K562 (cell line): ENCODE data around the gene GRAMD1B. TPM values are rescaled to one million over a fixed set of nuclear protein-coding genes. Genes with fewer than 3 reads are reported as not detected.
A peak's percentile ranks its signal among the peaks of the same experiment; 100 is the strongest.

Experiments
- ATAC-seq: fragments of 200-7000 bp; cut with Tn5 transposase; 3 replicates; pipeline ENCODE4 v1.9.1; 2020; ENCODE audit warnings: moderate library complexity
- BruUV-seq: library from RNA; stranded (reverse); fragments of 400-500 nt; replicated peaks from 2 replicates; lab custom pipeline; 2021; lab: Mats Ljungman, UMichigan
- CTCF ChIA-PET: fragments of 300-600 bp; formaldehyde crosslinking; extraction: SDS; loops from one replicate; lab custom pipeline; 2021; ENCODE audit warnings: low intra/inter-chr PET ratio; lab: Yijun Ruan, JAX
- POLR2A ChIA-PET: fragments of 300-600, 350-650 bp; sonication (Branson Sonifier 250); formaldehyde crosslinking; extraction: SDS; loops from one replicate; lab custom pipeline; 2021; ENCODE audit warnings: antibody characterized with exemption, inconsistent platforms; lab: Yijun Ruan, JAX
- DNase-seq, 4 experiments: peaks; one replicate each; pipeline versions ENCODE4 v3.0.0 to v3.0.0-alpha.2; 2011 to 2018; ENCODE audit warnings: low spot score in 3 of 4, mixed read lengths in 3 of 4; ENCODE audit errors: extremely low read depth in 1 of 4
- FAIRE-seq: peaks from 2 replicates; lab custom pipeline; 2011; peaks lifted over from hg19 to GRCh38; lab: Jason Lieb, UNC
- H2AFZ ChIP-seq: 2 replicates; pipeline ENCODE4 v1.6.0; 2011; ENCODE audit warnings: low read depth, low read length, control low read depth, inconsistent platforms
- H3K27ac ChIP-seq: fragments of 200-600 bp; 3 replicates; pipeline ENCODE4 v1.8.0; 2011; ENCODE audit warnings: low read depth, mild to moderate bottlenecking, control low read depth, inconsistent platforms, low read length, moderate library complexity, mixed read lengths; ENCODE audit errors: extremely low read depth
- H3K27me3 ChIP-seq, 2 experiments: fragments of 300-600 bp in 1 of 2; 2 replicates in 1 of 2; 3 replicates in 1 of 2; pipeline versions ENCODE4 v1.6.0 to v1.8.0; 2011; ENCODE audit warnings: inconsistent platforms in 2 of 2, low read length in 2 of 2, mild to moderate bottlenecking in 1 of 2, mixed read lengths in 1 of 2, moderate library complexity in 1 of 2; ENCODE audit not compliant: control insufficient read depth in 2 of 2, insufficient read depth in 2 of 2
- H3K36me3 ChIP-seq: fragments of 300-600 bp; 3 replicates; pipeline ENCODE4 v1.8.0; 2011; ENCODE audit warnings: mild to moderate bottlenecking, low read length, inconsistent platforms; ENCODE audit not compliant: control insufficient read depth, insufficient read depth
- H3K4me1 ChIP-seq, 2 experiments: fragments of 200-600 bp in 1 of 2; replicated peaks in 1 of 2; 2 replicates in 1 of 2; 3 replicates in 1 of 2; pipeline versions ENCODE4 v1.5.1 to v1.8.0; 2011; ENCODE audit warnings: inconsistent platforms in 2 of 2, low read length in 2 of 2, mild to moderate bottlenecking in 1 of 2, mixed read lengths in 1 of 2, moderate library complexity in 1 of 2; ENCODE audit not compliant: control insufficient read depth in 2 of 2, insufficient read depth in 2 of 2
- H3K4me2 ChIP-seq: 2 replicates; pipeline ENCODE4 v1.6.1; 2011; ENCODE audit warnings: low read length, control low read depth, inconsistent platforms, mixed read lengths; ENCODE audit not compliant: insufficient read depth
- H3K4me3 ChIP-seq: fragments of 200-600 bp; sonication (generic), shearing (Covaris generic); 2 replicates; pipeline ENCODE4 v1.5.1; 2016; ENCODE audit warnings: control low read depth, inconsistent platforms
- H3K79me2 ChIP-seq: fragments of 200-600 bp; 3 replicates; pipeline ENCODE4 v1.8.0; 2011; ENCODE audit warnings: low read length, inconsistent platforms; ENCODE audit not compliant: control insufficient read depth, insufficient read depth
- H3K9ac ChIP-seq, 2 experiments: 2 replicates each; pipeline versions ENCODE4 v1.6.0 to v1.6.1; 2011; ENCODE audit warnings: low read depth in 2 of 2, low read length in 2 of 2, control low read depth in 1 of 2, inconsistent platforms in 1 of 2, mild to moderate bottlenecking in 1 of 2, mixed read lengths in 1 of 2; ENCODE audit not compliant: insufficient read depth in 1 of 2
- H3K9me1 ChIP-seq: one replicate; pipeline ENCODE4 v1.6.0; 2011; ENCODE audit warnings: inconsistent platforms, mild to moderate bottlenecking, low read length, moderate library complexity; ENCODE audit not compliant: control insufficient read depth, insufficient read depth
- H3K9me3 ChIP-seq: replicated peaks from 2 replicates; pipeline ENCODE4 v1.5.1; 2011; ENCODE audit warnings: low read depth, low read length, inconsistent platforms; ENCODE audit not compliant: control insufficient read depth, insufficient read depth
- H4K20me1 ChIP-seq: replicated peaks from 2 replicates; pipeline ENCODE4 v1.6.1; 2011; ENCODE audit warnings: low read length, inconsistent platforms, mixed read lengths; ENCODE audit not compliant: control insufficient read depth, insufficient read depth
- ARID1B ChIP-seq: fragments of 450-650 bp; IDR thresholded peaks from 2 replicates; pipeline ENCODE4 v1.6.1; 2016; ENCODE audit warnings: antibody characterized with exemption, mild to moderate bottlenecking, inconsistent platforms
- BACH1 ChIP-seq: fragments of 200-800 bp; sonication (Bioruptor generic); IDR thresholded peaks from 2 replicates; pipeline ENCODE4 v1.6.1; 2016; ENCODE audit warnings: missing genetic modification characterization, missing compliant biosample characterization
- CBFA2T3 ChIP-seq: fragments of 450-650 bp; IDR thresholded peaks from 2 replicates; pipeline ENCODE4 v1.6.1; 2017
- HBP1 ChIP-seq: fragments of 450-650 bp; formaldehyde crosslinking; IDR thresholded peaks from 2 replicates; pipeline ENCODE4 v1.4.0; 2022; ENCODE audit warnings: missing genetic modification characterization
- HDAC1 ChIP-seq, 2 experiments: fragments of 450-650 bp; IDR thresholded peaks; 2 replicates each; pipeline ENCODE4 v1.6.1; 2016 to 2017; ENCODE audit warnings: inconsistent platforms in 1 of 2, mild to moderate bottlenecking in 1 of 2, moderate library complexity in 1 of 2
- KDM1A ChIP-seq, 2 experiments: fragments of 450-650 bp; IDR thresholded peaks; 2 replicates each; pipeline ENCODE4 v1.6.1; 2016; ENCODE audit warnings: mild to moderate bottlenecking in 2 of 2
- KLF16 ChIP-seq: IDR thresholded peaks from 2 replicates; pipeline ENCODE4 v1.6.1; 2016; ENCODE audit warnings: antibody characterized with exemption
- NFIC ChIP-seq: fragments of 450-650 bp; IDR thresholded peaks from 2 replicates; pipeline ENCODE4 v1.6.1; 2017; ENCODE audit warnings: mild to moderate bottlenecking, inconsistent platforms
- PHF21A ChIP-seq: fragments of 450-650 bp; IDR thresholded peaks from 2 replicates; pipeline ENCODE4 v1.6.1; 2017; ENCODE audit warnings: low read depth, borderline replicate concordance
- SNAPC5 ChIP-seq: fragments of 250-450 bp; sonication (Bioruptor Pico); IDR thresholded peaks from 2 replicates; pipeline ENCODE4 v1.8.0; 2021; ENCODE audit warnings: moderate library complexity, mild to moderate bottlenecking, inconsistent platforms
- TAL1 ChIP-seq: fragments of 450-650 bp; IDR thresholded peaks from 2 replicates; pipeline ENCODE4 v1.6.1; 2016; ENCODE audit warnings: mild to moderate bottlenecking
- TEAD4 ChIP-seq, 2 experiments: sonication (generic) in 1 of 2; formaldehyde crosslinking in 1 of 2; IDR thresholded peaks; 2 replicates each; pipeline versions ENCODE4 v1.6.1 to v1.8.0; 2012 to 2022; ENCODE audit warnings: borderline replicate concordance in 1 of 2, inconsistent platforms in 1 of 2, low read length in 1 of 2, mild to moderate bottlenecking in 1 of 2, missing genetic modification reagents in 1 of 2
- TOE1 ChIP-seq, 2 experiments: fragments of 450-650 bp in 1 of 2; sonication (generic) in 1 of 2; formaldehyde crosslinking in 1 of 2; IDR thresholded peaks; 2 replicates each; pipeline versions ENCODE4 v1.7.1 to v1.8.0; 2016 to 2022; ENCODE audit warnings: borderline replicate concordance in 2 of 2, mild to moderate bottlenecking in 2 of 2, antibody characterized with exemption in 1 of 2, inconsistent platforms in 1 of 2, low read depth in 1 of 2, missing genetic modification reagents in 1 of 2, moderate library complexity in 1 of 2
- WGBS: fragments of 100-300 bp; shearing (Covaris generic); methylation state at CpG from one replicate; pipeline ENCODE4 v1.1.6; 2016; ENCODE audit warnings: low coverage, mixed read lengths; ENCODE audit not compliant: insufficient coverage; ENCODE audit errors: missing lambda C conversion rate; 5-methylcytosine and 5-hydroxymethylcytosine counted together
- in situ Hi-C: fragments of 300-500 bp; cut with MboI; formaldehyde crosslinking; loops from 4 replicates; pipeline ENCODE4 v1.15.0; 2018; ENCODE audit warnings: inconsistent platforms, mixed read lengths
- intact Hi-C: fragments of 100-400 bp; cut with micrococcal nuclease; formaldehyde crosslinking; loops from 2 replicates; pipeline ENCODE4 v1.14.2; 2022
- polyA plus RNA-seq, 8 experiments: library from polyadenylated mRNA; depleted of rRNA in 4 of 8; stranded (reverse) in 5 of 8; unstranded in 3 of 8; fragments of >200 nt; fragmentation: Nextera tagmentation in 2 of 8; fragmentation: Illumina TruSeq in 1 of 8; extraction: Ambion mirVana in 2 of 8; extraction: Trizol in 1 of 8; gene quantifications; 2 replicates each; pipeline versions ENCODE4 v1.2.1 to v1.2.3, GENCODE V29; 2011 to 2014; ENCODE audit warnings: inconsistent platforms in 1 of 8, missing spikeins in 1 of 8
- total RNA-seq, 7 experiments: library from RNA; depleted of rRNA in 6 of 7; stranded (reverse); fragments of >200 nt in 6 of 7; fragmentation: Illumina TruSeq in 2 of 7; extraction: Trizol in 2 of 7; gene quantifications; 2 replicates each; pipeline versions ENCODE4 v1.2.1 to v1.2.3, GENCODE V29; 2011 to 2021; ENCODE audit warnings: low replicate concordance in 1 of 7

The GRAMD1B gene
- total and polyA plus RNA-seq, 9 of the 15 experiments (the other 6 are each of a cell fraction or from before 2014, with no cell fraction given), result 0.31 TPM; not detected in 8

- TF ChIP-seq HBP1 (CRISPR knock-in tag) (no peak), SNAPC5 (CRISPR knock-in tag) (no peak), BACH1 (tag) (no peak), PHF21A (no peak)
- TF ChIP-seq, all 486 proteins: peak for 0
Measured at GRCh38 chr11:123624974-123625373, 194.9 kb downstream of the GRAMD1B start (continued).

- H3K9me3 ChIP-seq, result no peaks in the 10 kb centered on the region
- CTCF ChIA-PET, result no interaction called here
- H3K4me2 ChIP-seq, result no peak overlapping the region
- H3K79me2 ChIP-seq, result no peaks in the 10 kb centered on the region
- intact Hi-C loops, result no loop called here
- no peak overlapping the region for H3K27ac ChIP-seq
- in situ Hi-C loops, result no loop called here
- WGBS, result 0% methylated on average over 9 of the region's 10 CpGs
- BruUV-seq, result no TSS peak
- no peaks in the 10 kb centered on the region for H3K9me1 ChIP-seq
- ATAC-seq (no peak; the same call in 1 of the 3 replicates), FAIRE-seq (no peak), DNase-seq (peak in 1 of 4 experiments; percentile 15)
- peaks cover 0 to 20% of the 10 kb centered on the region in 2 experiments; a peak in 3 of 5 replicates for H3K27me3 ChIP-seq
- POLR2A ChIA-PET, result interaction anchor here (0.5 to 0.8 kb wide), 4 partner anchors 13 to 104 kb away, joined by 3 to 4 read pairs (median 4); partner anchors contain the start of gene SCN3B
- no peak overlapping the region for H3K4me3 ChIP-seq
- no peak overlapping the region for H3K9ac ChIP-seq
- H2AFZ ChIP-seq, result no peak overlapping the region
- no peaks in the 10 kb centered on the region for H3K36me3 ChIP-seq
- H4K20me1 ChIP-seq, result no peaks in the 10 kb centered on the region; the same call in 1 of the 2 replicates
- no peaks in the 10 kb centered on the region for H3K4me1 ChIP-seq
- TF ChIP-seq KLF16, result peak; percentile 67; the same call in 1 of the 2 replicates
- TF ChIP-seq TOE1 (IDR thresholded peaks at IDR 0.05; ENCODE audit: borderline replicate concordance), result no peak
- no peak for TF ChIP-seq TOE1 (CRISPR knock-in tag; IDR thresholded peaks at IDR 0.05; ENCODE audit: borderline replicate concordance, low read depth)
- TF ChIP-seq ARID1B, result peak; percentile 61; the same call in 1 of the 2 replicates
- TF ChIP-seq TEAD4 (IDR thresholded peaks at IDR 0.05; ENCODE audit: low read length), result peak; percentile 80
- TF ChIP-seq TEAD4 (CRISPR knock-in tag; IDR thresholded peaks at IDR 0.05; ENCODE audit: borderline replicate concordance), result no peak
- peak; percentile 60 for TF ChIP-seq TAL1
- TF ChIP-seq NFIC, result no peak
- TF ChIP-seq CBFA2T3, result peak; percentile 76
- TF ChIP-seq HDAC1 (IDR thresholded peaks at IDR 0.05), result 0 out of 4 replicates have a peak, but pooled peaks of 1 of the 2 experiments have one; percentile 25
- TF ChIP-seq KDM1A (IDR thresholded peaks at IDR 0.05), result peak; percentile 80 to 83
Measured at GRCh38 chr11:123628936-123629683, 199.0 kb downstream of the GRAMD1B start.
